HG03565 (cell line): Measurements from ENCODE around the gene TRAF3IP1.
"Not testable (repeated sequence)": the region's sequence is repeated elsewhere in the genome, so short reads cannot be mapped to it uniquely, and the experiment has no call there.

Experiments used
- ATAC-seq: cut with Tn5 transposase; IDR thresholded peaks from one replicate; pipeline ENCODE4 v1.9.1; 2021; ENCODE audit warnings: mild to moderate bottlenecking, moderate library complexity; ENCODE audit not compliant: unreplicated experiment

The TRAF3IP1 gene

DNA sequence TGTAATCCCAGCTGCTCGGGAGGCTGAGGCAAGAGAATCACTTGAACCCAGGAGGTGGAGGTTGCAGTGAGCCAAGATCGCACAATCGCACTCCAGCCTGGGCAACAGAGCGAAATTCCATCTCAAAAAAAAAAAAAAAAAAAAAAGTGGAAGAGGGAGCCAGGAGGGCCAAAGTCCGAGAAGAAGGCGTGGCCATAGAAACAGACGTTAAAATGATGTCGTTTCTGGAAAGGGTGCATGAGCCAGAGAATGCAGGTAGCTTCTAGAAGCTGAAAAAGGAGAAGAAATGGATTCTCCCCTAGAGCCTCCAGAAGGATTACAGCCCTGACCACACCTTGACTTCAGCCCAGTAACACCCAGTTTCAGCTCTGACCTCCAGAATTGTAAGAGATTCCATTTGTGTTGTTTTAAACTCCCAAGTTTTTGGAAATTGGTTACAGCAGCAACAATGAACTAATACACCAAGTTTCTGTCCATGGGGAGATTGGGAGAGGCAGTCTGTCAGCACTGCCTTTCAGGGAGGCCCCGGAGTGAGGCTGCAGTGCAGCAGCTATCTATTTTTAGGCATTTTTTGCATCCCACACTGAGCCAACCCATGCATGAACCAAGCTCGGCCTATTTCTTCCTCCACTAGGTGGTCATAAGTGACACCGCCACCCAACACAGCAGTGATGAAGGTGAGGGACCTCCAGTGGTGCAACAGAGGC is 14.2 kb upstream of the TRAF3IP1 start:
- no peak for ATAC-seq

DNA sequence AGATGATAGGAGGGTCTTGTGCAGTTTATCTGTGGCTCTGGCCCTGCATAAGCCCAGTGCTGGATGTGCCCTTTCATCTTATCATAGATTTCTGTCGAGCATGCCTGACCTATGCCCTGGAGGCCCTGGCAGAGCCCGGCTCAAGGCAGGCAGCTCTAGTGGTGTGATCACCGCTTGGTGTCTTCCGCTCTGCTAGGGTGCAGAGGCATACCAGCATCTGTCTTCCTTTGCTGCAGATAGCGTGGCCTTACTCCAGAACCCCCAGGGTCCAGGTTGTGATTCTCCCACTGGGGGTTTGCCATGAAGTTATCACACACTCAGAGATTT is 13.7 kb upstream of the TRAF3IP1 start:
- no peak for ATAC-seq

DNA sequence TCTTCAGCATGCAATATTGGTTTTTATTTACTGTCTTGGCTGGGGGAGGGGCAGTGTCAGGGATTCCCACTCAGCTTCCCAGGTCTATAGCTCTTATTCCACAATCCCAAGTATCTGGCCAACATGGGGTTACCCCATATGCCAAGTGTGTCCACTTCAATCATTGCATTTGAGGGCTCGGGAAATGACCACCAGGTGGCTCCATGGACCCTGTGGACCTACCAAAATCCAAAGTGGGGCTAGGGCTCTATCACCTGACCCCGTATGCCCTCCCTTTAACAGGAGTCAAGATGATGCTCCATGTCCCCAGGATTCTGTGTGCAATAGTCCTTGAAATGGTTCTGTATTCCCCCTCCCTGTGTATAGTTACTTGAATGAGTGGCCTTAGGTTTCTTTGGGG is 12.1 kb upstream of the TRAF3IP1 start:
- ATAC-seq = no peak

DNA sequence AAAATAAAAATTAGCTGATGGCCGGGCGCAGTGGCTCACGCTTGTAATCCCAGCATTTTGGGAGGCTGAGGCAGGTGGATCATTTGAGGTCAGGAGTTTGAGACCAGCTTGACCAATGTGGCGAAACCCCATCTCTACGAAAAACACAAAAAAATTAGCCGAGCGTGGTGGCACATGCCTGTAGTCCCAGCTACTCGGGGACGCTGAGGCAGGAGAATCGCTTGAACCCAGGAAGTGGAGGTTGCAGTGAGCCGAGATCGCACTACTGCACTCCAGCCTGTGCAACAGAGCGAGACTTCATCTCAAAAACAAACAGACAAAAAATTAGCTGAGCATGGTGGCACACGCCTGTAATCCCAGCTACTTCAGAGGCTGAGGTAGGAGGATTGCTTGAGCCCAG is 9.6 kb upstream of the TRAF3IP1 start:
- not testable (repeated sequence) for ATAC-seq

DNA sequence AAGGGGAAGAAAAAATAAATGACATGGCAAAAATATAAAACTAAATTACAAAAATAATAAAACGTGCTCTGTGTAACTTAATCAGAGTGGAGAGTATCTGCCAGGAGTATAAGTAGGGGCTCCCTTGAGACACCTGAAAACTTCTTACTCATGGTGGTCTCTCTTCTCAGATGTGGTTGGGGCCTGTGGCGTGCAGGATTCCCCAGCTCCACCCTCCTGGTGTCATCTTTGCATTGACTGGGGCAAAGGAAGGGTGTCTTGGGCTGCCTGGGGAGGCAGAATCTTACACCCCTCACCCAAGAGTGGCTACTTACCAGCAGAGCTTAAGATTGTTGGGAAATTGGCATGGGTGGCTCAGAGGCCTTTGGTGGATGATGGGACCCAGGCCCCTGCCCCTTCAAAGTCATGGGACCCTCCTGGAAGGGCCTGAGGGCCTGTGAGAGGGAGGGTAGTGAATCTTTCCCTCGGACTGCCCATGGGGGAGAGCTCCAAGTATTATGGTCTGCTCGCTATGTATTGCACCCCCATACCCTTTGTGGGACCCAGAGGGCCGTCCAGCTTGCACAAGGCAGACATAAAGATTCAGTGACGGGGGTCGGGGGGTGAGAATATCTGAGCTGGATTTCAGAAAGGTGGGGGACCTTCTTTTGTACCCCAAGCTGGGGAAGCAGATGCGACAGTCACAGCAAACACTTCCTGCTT is 6.9 kb upstream of the TRAF3IP1 start:
- ATAC-seq = no peak

DNA sequence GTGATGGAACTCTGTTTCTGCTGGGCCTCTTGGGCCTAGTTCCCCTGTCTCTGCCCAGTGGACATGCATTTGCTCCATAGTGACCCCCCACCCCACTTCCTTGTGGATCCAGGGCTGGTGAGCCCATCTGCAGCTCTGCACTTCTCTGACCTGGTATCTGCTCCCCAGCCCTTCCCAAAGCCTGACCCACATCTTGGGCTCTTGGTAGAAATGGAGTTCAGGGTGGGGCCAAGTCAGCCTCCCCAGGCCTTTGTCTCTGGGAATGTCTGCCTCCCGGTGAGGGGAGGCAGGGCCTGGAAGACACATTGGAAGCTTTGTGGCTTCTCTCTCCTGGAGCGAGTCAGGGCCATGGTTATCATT is 6.3 kb upstream of the TRAF3IP1 start:
- no peak for ATAC-seq

DNA sequence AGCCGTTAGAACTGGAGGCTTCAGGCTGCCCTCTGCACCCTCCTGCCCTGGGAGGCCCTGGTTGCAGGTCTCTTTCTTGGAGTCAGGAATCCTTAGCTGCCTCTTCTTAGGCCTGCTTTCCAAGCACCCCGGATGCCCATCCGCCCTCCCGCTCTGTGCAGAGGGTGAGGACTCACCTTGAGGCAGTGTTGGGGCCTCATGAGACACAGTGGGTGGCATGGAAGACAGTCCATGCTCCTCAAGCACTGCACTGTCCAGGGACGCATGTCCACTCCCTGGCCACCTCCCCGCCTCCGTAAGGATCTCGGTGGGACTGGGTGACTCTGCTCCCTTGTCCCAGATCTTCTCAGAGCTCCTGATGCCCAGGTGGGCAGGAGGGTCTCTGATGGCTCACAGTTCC is 5.7 kb upstream of the TRAF3IP1 start:
- ATAC-seq = no peak

DNA sequence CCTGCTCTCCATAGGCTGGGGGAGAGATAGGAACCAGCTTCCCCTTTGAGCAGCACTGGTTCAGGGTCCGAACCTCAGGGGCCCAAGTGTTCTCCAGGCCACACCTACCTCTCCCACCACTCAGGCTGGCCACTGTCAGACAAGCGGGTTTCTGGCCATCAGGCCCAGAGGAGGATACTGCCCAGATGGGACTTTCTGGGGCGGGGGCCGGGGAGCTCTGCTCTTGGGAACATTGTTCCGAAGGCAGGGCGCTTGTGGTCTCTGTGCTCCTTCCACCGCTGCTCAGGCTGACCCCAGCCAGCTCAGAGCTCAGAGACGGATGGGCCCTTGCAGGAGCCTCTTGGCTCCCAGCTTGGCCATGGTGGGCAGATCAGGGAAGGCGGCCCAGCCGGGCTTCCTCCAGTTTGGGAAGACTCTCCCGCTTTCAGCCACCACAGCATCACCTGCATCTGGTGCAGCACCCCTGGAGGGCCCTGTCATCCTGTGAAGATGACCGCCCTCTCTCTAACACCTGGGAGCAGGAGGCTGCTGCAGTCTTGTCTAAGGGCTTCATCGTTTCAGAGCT is 5.2 kb upstream of the TRAF3IP1 start:
- no peak for ATAC-seq

DNA sequence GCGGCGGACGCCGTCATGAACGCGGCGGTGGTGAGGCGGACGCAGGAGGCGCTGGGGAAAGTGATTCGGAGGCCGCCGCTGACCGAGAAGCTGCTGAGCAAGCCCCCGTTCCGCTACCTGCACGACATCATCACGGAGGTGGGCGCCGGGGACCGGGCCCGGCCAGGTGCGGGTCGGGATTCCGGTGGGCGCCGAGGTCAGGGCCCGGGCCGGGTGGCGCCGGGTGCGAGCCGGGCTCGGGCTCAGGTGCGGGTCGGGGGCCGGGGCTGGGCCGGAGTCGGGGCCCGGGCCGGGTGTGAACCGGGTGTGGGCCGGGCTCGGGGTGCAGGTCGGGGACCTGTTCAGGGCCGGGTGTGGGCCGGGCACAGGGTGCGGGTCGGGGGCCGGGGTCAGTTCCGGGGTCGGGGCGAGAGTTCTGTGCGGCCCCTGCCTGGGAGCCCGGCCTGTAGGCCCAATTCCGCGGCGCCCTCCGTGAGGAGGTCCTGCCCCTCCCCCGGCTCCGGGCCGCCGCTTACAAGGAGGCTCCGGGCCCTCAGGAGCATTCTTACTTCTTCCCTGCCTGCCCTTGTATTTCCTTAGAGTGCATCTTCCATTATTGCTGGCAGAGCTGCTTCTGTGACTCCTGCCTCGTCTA is 447 bp downstream of the TRAF3IP1 start:
- no peak for ATAC-seq

DNA sequence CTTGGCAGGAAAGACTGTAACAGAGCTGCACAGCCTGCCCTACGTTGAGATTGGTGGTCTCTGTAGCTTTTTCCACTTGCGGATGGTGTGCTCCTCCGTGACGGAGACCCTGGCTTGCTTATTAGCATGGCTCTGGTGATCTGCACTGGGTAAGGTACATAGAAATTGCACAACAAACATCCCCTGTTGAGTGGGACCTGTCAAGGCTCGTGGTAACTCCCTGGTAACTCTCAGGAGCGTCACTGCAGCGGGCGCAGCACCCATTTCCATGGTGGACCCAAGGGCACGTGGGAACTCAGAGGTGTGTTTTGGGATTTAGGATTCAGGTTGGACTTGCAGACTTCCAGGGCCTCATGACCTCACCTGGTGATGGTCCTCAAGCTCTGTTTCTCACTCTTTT is 1.1 kb downstream of the TRAF3IP1 start:
- ATAC-seq = no peak

DNA sequence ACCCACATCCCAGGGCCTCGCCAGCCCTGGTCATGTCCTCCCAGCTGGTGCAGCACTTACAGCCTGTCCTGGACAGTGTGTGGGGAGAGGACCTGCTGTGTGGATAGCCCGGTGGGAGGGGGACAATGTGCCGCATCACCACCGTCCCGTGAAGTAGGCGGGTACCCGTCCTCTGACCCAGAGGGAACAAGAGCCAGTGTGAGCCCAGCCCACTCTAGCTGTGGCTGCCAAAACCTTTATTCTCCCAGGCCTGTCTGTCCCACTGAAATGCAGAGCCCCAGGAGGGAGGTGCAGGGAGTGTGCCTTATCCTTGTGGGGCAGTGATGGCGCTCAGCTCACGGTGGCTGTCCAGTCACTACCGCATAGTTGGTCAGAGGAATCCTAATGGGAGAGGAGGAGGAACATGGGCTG is 1.7 kb downstream of the TRAF3IP1 start:
- no peak for ATAC-seq

DNA sequence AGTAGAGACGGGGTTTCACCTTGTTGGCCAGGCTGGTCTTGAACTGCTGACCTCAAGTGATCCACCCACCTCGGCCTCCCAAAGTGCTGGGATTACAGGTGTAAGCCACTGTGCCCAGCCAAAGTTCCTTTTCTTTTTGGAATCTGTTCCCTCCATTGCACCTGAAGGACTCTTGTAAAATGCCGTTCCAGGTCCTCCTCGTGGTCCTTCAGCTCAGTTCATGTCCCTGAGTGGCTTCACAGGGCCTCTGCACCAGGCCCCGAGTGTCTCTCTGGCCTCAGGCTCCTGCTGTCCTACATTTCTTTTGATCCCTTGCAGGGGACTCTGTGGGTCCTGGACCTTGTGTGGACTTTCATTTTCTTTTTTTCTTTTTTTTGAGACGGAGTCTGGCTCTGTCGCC is 3.9 kb downstream of the TRAF3IP1 start:
- not testable (repeated sequence) for ATAC-seq

DNA sequence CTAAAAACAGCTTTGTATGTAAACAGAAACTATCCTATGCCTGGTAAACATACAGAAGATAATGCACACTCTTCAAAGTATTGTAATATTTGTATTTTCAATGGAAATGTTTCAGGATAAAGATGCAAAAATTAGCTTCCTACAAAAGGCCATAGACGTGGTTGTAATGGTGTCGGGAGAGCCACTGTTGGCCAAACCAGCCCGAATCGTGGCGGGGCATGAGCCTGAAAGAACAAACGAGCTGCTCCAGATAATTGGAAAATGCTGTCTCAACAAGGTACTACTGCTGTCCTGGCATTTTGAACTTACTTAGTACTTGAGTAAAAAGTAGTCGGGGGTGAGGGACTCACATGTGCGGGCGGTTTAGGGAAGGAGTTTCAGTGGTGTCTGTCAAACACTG is 5.4 kb downstream of the TRAF3IP1 start:
- no peak for ATAC-seq

DNA sequence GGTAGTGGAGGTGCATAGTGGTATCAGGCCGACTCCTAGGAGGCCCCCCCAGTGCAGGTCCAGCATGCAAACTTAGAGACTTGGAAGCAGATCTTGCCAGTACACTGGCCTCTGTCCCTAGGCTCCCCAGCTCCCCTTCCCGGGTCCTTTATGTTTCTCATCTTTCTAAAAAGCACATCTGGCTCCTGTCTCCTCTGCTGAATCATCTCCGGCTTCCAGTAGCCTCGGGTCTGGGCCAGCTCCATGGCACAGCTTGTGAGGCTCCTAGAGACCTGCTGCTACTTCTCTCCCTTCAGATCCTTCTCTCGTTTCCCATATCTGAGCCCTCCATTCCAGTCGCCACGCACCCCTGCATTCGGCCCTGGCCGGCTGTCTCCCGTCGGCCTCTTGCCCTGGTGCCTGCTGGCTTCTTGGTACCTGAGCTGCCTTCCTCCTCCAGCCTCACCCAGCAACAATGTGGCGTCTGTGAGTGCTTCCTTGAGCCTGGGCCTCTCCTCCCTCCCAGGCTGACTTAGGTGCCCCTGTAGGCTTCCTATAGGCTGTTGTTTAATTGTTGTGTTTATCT is 6.6 kb downstream of the TRAF3IP1 start:
- ATAC-seq = no peak

DNA sequence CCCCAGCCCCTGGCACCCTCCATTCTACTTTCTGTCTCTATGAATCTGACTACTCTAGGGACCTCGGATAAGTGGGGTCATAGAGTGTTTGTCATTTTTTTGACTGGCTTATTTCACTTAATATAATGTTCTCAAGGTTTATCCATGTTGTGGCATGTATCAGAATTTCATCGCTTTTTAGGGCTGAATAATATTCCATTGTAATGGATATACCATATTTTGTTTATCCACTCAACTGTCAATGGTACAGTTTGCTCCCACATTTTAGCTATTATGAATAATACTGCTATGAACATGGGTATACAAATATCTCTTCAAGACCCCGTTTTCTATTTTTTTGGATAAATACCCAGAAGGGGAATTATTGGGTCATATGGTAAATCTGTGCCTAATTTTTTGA is 7.4 kb downstream of the TRAF3IP1 start:
- no peak for ATAC-seq

DNA sequence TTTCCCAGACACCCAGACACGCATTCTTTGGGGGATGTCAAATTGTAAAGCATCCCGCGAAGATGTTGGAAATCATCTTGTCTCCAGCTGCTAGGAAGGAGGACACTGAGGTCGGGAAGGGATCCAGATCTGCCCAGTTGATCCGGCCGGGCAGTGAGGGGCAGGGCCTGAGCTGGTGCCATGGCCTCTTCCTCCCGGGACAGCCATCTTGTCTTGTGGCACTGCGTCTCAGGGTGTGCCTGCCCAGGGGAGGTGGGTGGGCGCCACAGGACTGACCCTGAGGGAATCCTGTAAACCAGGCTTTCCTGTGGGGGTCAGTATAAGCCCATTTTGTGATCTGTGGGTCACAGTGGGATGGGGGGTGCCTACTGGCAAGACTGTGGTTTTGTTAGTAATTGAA is 10.1 kb downstream of the TRAF3IP1 start:
- no peak for ATAC-seq

DNA sequence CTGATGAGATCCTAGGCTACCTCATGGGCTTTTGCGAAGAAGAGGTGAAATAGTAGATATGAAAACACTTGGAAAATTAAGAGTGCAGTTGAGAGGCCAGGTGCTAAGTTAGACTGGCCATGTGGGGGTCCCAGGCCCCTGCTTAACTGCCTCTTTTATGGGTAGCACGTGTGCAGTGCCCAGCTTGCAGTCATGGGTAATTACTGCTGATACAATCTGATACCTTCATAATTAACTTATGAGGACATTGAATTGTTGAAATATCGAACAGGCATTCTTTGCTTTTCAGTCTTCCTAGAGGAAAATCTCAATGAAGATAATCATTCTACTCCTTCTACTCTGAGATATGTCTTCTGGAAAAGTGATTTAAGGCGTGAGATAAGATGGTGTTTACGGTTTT is 11.6 kb downstream of the TRAF3IP1 start:
- ATAC-seq = no peak

DNA sequence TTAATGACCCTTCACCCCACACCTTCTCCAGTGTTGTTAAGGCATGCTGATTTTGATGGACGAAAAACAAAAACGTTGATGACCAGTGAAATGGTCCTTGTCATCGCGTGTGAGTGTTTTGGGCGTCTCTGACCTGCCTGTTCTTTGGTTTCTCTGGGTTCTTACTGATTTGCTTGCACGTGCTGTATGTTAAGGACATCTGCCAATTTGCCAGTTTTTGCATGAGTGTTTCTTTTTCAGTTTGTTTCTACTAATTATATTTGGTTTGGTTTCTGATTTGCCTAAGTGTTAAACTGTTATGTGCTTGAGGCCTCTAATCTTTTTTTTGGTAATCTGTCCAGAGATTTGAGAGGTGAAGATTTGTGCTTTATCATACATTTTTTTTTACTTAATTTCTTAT is 14.6 kb downstream of the TRAF3IP1 start:
- ATAC-seq = no peak

DNA sequence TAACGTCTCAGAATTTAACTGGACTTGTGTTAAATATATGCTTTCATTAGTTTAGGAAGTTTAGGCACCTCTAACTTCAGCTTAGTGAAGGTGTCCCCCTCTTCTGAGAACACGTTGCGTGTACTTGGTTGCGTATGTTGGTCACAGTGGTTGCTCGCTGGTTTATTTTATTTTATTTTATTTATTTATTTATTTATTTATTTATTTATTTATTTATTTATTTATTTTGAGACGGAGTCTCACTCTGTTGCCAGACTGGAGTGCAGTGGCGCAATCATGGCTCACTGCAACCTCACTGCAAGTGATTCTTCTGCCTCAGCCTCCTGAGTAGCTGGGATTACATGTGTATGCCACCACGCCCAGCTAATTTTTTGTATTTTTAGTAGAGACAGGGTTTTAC is 15.3 kb downstream of the TRAF3IP1 start:
- not testable (repeated sequence) for ATAC-seq

DNA sequence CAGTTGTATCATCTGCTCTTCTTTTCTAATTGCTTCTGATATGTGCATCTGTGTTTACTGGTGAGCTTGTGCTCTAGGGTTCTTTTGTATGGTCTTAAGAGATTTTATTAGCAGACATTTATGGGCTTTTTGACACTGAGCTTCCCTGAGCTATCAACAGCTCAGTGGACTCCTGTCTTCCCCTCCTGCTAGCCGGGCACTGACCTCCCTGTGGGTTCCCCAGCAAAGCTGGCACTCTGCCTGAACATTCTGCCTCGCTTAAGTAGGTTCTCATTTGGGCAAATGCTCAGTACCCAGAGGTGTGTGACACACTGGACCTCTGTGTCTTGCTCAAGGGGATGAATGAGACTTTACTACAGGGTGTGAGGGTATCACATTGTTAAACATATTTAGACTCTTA is 15.8 kb downstream of the TRAF3IP1 start:
- no peak for ATAC-seq

DNA sequence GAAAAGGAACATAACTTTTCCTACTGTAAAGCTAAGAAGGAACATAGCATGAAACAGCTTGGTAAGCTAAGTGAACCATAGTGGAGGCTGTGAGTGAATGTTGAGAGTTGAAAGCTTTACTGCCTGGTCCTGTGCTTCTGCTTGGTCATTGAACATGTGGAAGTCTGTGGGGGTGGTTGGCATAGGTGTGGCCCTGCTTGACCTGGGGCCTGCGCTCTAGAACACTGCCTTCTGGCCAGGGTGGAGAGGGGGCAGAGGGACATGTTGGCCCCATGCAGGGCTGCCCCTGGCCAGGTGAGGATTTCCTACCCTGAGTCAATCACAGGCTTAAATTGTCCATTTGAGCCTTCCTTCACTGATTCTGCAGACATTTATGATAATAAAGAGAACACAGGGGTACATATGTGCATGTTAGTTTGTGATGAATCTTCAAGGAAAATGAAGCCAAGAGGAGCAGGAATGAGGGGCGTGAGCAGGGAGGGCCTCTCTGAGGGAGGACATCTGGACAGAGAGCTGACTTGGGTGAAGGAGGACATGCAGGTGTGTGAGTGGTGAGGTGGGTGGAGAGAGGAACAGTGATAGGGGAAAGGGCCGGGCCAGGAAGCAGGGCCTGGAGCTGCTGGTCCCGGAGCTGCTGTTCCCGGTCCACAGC is 16.6 kb downstream of the TRAF3IP1 start:
- no peak for ATAC-seq
